Esophagus squamous epithelium (tissue), 4 donors: ENCODE results near the gene FLVCR1.

ENCODE experiments used
- CTCF ChIP-seq, 6 experiments: fragments of 450-650 bp in 4 of 6; fragments of 200-600 bp in 2 of 6; sonication (generic) in 2 of 6; IDR thresholded peaks; one replicate each; pipeline ENCODE4 v1.5.1; 2016 to 2019; ENCODE audit warnings: antibody characterized with exemption in 6 of 6, mild to moderate bottlenecking in 4 of 6, moderate library complexity in 4 of 6
- POLR2A ChIP-seq, 4 donors: fragments of 450-650 bp; IDR thresholded peaks; one replicate each; pipeline ENCODE4 v1.6.1; 2017; ENCODE audit warnings: antibody characterized with exemption in 4 of 4, mild to moderate bottlenecking in 4 of 4, moderate library complexity in 3 of 4

- TF ChIP-seq CTCF (IDR thresholded peaks at IDR 0.05) (no peak), POLR2A (IDR thresholded peaks at IDR 0.05) (no peak)
These were observed 84.8 kb downstream of the FLVCR1 start for GRCh38 chr1:212942679-212943392.
